GM19467 (cell line): Measurements from ENCODE around the gene POU6F1.
A peak's percentile ranks its signal among the peaks of the same experiment; 100 is the strongest.
"Not testable (repeated sequence)": the region's sequence is repeated elsewhere in the genome, so short reads cannot be mapped to it uniquely, and the experiment has no call there.

Experiments used
- ATAC-seq: cut with Tn5 transposase; IDR thresholded peaks from one replicate; pipeline ENCODE4 v1.9.1; 2021; ENCODE audit warnings: mild to moderate bottlenecking, moderate library complexity; ENCODE audit not compliant: unreplicated experiment

Gene POU6F1

GRCh38 chr12:51217968-51218606 lies at the start of gene POU6F1:
Gene POU6F1 (minus strand): TSS chr12:51218062. CDS start chr12:51206836, 11,226 bp downstream.
- peak; percentile 48 for ATAC-seq

GRCh38 chr12:51265024-51265423 lies 47.2 kb upstream of the POU6F1 start:
- ATAC-seq: no peak

- ATAC-seq: no peak
Measured at GRCh38 chr12:51264297-51264696, 46.4 kb upstream of the POU6F1 start.

GRCh38 chr12:51263341-51263740 lies 45.5 kb upstream of the POU6F1 start:
- no peak for ATAC-seq

- ATAC-seq: no peak
Measured at GRCh38 chr12:51262758-51263177, 44.9 kb upstream of the POU6F1 start.

GRCh38 chr12:51259600-51259999 lies 41.7 kb upstream of the POU6F1 start:
- ATAC-seq: not testable (repeated sequence)

GRCh38 chr12:51254536-51254935 lies 36.7 kb upstream of the POU6F1 start:
- ATAC-seq: no peak

- no peak for ATAC-seq
Measured at GRCh38 chr12:51253276-51253675, 35.4 kb upstream of the POU6F1 start.

- no peak for ATAC-seq
Measured at GRCh38 chr12:51247523-51248206, 29.8 kb upstream of the POU6F1 start.

GRCh38 chr12:51246254-51246853 lies 28.5 kb upstream of the POU6F1 start:
- ATAC-seq: no peak

- ATAC-seq: no peak
Measured at GRCh38 chr12:51245476-51246253, 27.8 kb upstream of the POU6F1 start.

GRCh38 chr12:51244269-51244668 lies 26.4 kb upstream of the POU6F1 start:
- ATAC-seq: no peak

GRCh38 chr12:51242876-51243275 lies 25.0 kb upstream of the POU6F1 start:
- no peak for ATAC-seq

GRCh38 chr12:51242120-51242519 lies 24.3 kb upstream of the POU6F1 start:
- ATAC-seq: no peak

GRCh38 chr12:51240971-51241370 lies 23.1 kb upstream of the POU6F1 start:
- no peak for ATAC-seq

GRCh38 chr12:51238510-51239334 lies 20.9 kb upstream of the POU6F1 start, which contains the start of gene DAZAP2:
Gene DAZAP2 (plus strand): TSS chr12:51238826. CDS start chr12:51238908, 82 bp downstream.
- peak; percentile 85 for ATAC-seq

GRCh38 chr12:51238037-51238509 lies 20.2 kb upstream of the POU6F1 start:
- no peak for ATAC-seq

- no peak for ATAC-seq
Measured at GRCh38 chr12:51234530-51234929, 16.7 kb upstream of the POU6F1 start.

- no peak for ATAC-seq
Measured at GRCh38 chr12:51232642-51233041, 14.8 kb upstream of the POU6F1 start.

GRCh38 chr12:51229116-51229809 lies 11.4 kb upstream of the POU6F1 start:
- no peak for ATAC-seq
